ENCODE measurements around the gene MAML3. TPM values are rescaled to one million over a fixed set of nuclear protein-coding genes. Genes with fewer than 3 reads are reported as not detected.

The MAML3 gene
- total RNA-seq, 1 experiment from 2014 or later, result 12.1 TPM

- H3K9me3 ChIP-seq, result no peaks in the 10 kb centered on the region
- no peaks in the 10 kb centered on the region for H3K36me3 Mint-ChIP-seq (ENCODE audit: insufficient read depth, unreplicated experiment)
- peaks cover 10% of the 10 kb centered on the region for H3K4me1 ChIP-seq
- CTCF ChIA-PET, result no interaction called here
- H3K27me3 ChIP-seq (replicated peaks; ENCODE audit: control insufficient read depth, insufficient read depth, low read length), result no peaks in the 10 kb centered on the region
- no peak overlapping the region for H3K4me3 Mint-ChIP-seq (ENCODE audit: unreplicated experiment)
- POLR2A ChIA-PET, result no interaction called here
- no peaks in the 10 kb centered on the region for H3K36me3 ChIP-seq (ENCODE audit: control insufficient read depth, insufficient read depth, low read length)
- no TSS peak for BruUV-seq (replicated peaks)
- TF ChIP-seq CTCF (IDR thresholded peaks at IDR 0.05; ENCODE audit: insufficient read depth in 1 of 2, low read depth in 1 of 2, low read length in 1 of 2, severe bottlenecking in 1 of 2, unreplicated experiment in 1 of 2), result no peak
- H3K27ac Mint-ChIP-seq (ENCODE audit: unreplicated experiment), result no peak overlapping the region
- peaks cover 17% of the 10 kb centered on the region for H3K4me1 Mint-ChIP-seq (ENCODE audit: low read depth, unreplicated experiment)
- H3K4me3 ChIP-seq (ENCODE audit: low read depth, low read length), result no peak overlapping the region
- no peaks in the 10 kb centered on the region for H3K9me3 Mint-ChIP-seq (ENCODE audit: unreplicated experiment)
- no peak for DNase-seq
- intact Hi-C loops (cut with micrococcal nuclease; ENCODE audit: unreplicated experiment), result no loop called here
- no peaks in the 10 kb centered on the region for H3K27me3 Mint-ChIP-seq (ENCODE audit: insufficient read depth, unreplicated experiment)
These were observed 167.9 kb downstream of the MAML3 start for GRCh38 chr4:139986106-139986505.

- H3K27me3 ChIP-seq (replicated peaks; ENCODE audit: control insufficient read depth, insufficient read depth, low read length), result no peaks in the 10 kb centered on the region
- ChIA-PET CTCF (no interaction called here), POLR2A (no interaction called here)
- no TSS peak for BruUV-seq (replicated peaks)
- no peaks in the 10 kb centered on the region for H3K36me3 ChIP-seq (ENCODE audit: control insufficient read depth, insufficient read depth, low read length)
- no peak for TF ChIP-seq CTCF (IDR thresholded peaks at IDR 0.05; ENCODE audit: insufficient read depth in 1 of 2, low read depth in 1 of 2, low read length in 1 of 2, severe bottlenecking in 1 of 2, unreplicated experiment in 1 of 2)
- H3K9me3 ChIP-seq, result no peaks in the 10 kb centered on the region
- H3K4me3 ChIP-seq (ENCODE audit: low read depth, low read length), result no peak overlapping the region
- no peak overlapping the region for H3K27ac Mint-ChIP-seq (ENCODE audit: unreplicated experiment)
- H3K36me3 Mint-ChIP-seq (ENCODE audit: insufficient read depth, unreplicated experiment), result no peaks in the 10 kb centered on the region
- H3K4me1 ChIP-seq, result peaks cover 10% of the 10 kb centered on the region
- H3K4me3 Mint-ChIP-seq (ENCODE audit: unreplicated experiment), result no peak overlapping the region
- H3K4me1 Mint-ChIP-seq (ENCODE audit: low read depth, unreplicated experiment), result peaks cover 17% of the 10 kb centered on the region
- no peaks in the 10 kb centered on the region for H3K9me3 Mint-ChIP-seq (ENCODE audit: unreplicated experiment)
- H3K27me3 Mint-ChIP-seq (ENCODE audit: insufficient read depth, unreplicated experiment), result no peaks in the 10 kb centered on the region
- intact Hi-C loops (cut with micrococcal nuclease; ENCODE audit: unreplicated experiment), result no loop called here
- DNase-seq, result no peak
These were observed 168.6 kb downstream of the MAML3 start for GRCh38 chr4:139985401-139985800.

GRCh38 chr4:139984471-139984870 lies 169.5 kb downstream of the MAML3 start:
- Mint-ChIP-seq H3K4me1 (ENCODE audit: low read depth, unreplicated experiment) (peaks cover 12% of the 10 kb centered on the region), H3K4me3 (ENCODE audit: unreplicated experiment) (no peak overlapping the region), H3K27ac (ENCODE audit: unreplicated experiment) (no peak overlapping the region), H3K36me3 (ENCODE audit: insufficient read depth, unreplicated experiment) (no peaks in the 10 kb centered on the region), H3K27me3 (ENCODE audit: insufficient read depth, unreplicated experiment) (no peaks in the 10 kb centered on the region), H3K9me3 (ENCODE audit: unreplicated experiment) (no peaks in the 10 kb centered on the region)
- ChIA-PET POLR2A (no interaction called here), CTCF (interaction anchor here (0.6 kb wide), 1 partner anchor 33 kb away, joined by 3 read pairs; no protein-coding TSS in a partner anchor)
- no peak for TF ChIP-seq CTCF (IDR thresholded peaks at IDR 0.05; ENCODE audit: insufficient read depth in 1 of 2, low read depth in 1 of 2, low read length in 1 of 2, severe bottlenecking in 1 of 2, unreplicated experiment in 1 of 2)
- H3K4me3 ChIP-seq (ENCODE audit: low read depth, low read length), result no peak overlapping the region
- intact Hi-C loops (cut with micrococcal nuclease; ENCODE audit: unreplicated experiment), result no loop called here
- no peaks in the 10 kb centered on the region for H3K27me3 ChIP-seq (replicated peaks; ENCODE audit: control insufficient read depth, insufficient read depth, low read length)
- H3K4me1 ChIP-seq, result peaks cover 10% of the 10 kb centered on the region
- H3K36me3 ChIP-seq (ENCODE audit: control insufficient read depth, insufficient read depth, low read length), result no peaks in the 10 kb centered on the region
- H3K9me3 ChIP-seq, result no peaks in the 10 kb centered on the region
- no peak for DNase-seq
- BruUV-seq (replicated peaks), result no TSS peak

Data from Caco-2 (cell line).